Activated CD8-positive, alpha-beta memory T cell treated with anti-CD3 and anti-CD28 coated beads for 36 hours (primary cell): Measurements from ENCODE around the gene ZBTB22. TPM values are rescaled to one million over a fixed set of nuclear protein-coding genes. Genes with fewer than 3 reads are reported as not detected.

ENCODE experiments used
- CTCF ChIA-PET: fragments of 350-600 bp; sonication (Branson Sonifier 250); formaldehyde crosslinking; loops from one replicate; lab custom pipeline; 2021; ENCODE audit warnings: antibody characterized with exemption; lab: Charles Lee
- POLR2A ChIA-PET: fragments of 350-600 bp; sonication (Branson Sonifier 250); formaldehyde crosslinking; loops from one replicate; lab custom pipeline; 2021; ENCODE audit warnings: antibody characterized with exemption; lab: Charles Lee
- total RNA-seq, 2 experiments: library from RNA; stranded (reverse); gene quantifications; one replicate each; pipeline ENCODE4 v1.2.3, GENCODE V29; 2021

ZBTB22 gene
- total RNA-seq, 2 experiments from 2014 or later: 6.2 to 7.1 TPM

- CTCF ChIA-PET: interaction anchor here (0.6 to 4.1 kb wide), 5 partner anchors 13 to 50 kb away, joined by 3 to 36 read pairs (median 8); partner anchors contain the start of genes B3GALT4, PFDN6, RGL2 and WDR46
- POLR2A ChIA-PET: interaction anchor here (1.1 to 2.0 kb wide), 5 partner anchors 13 to 342 kb away, joined by 3 to 10 read pairs (median 6); partner anchors contain the start of gene WDR46
Observed at GRCh38 chr6:33313709-33314514, 3.6 kb downstream of the ZBTB22 start, which contains the start of gene TAPBP. TSS of gene TAPBP (minus strand) at chr6:33314078. CDS start at chr6:33314041, 37 bp downstream.

- ChIA-PET POLR2A (interaction anchor here (0.7 to 2.0 kb wide), 8 partner anchors 12 to 341 kb away, joined by 3 to 10 read pairs (median 6); partner anchors contain the start of genes RGL2, RPS18, VPS52 and WDR46), CTCF (interaction anchor here (0.6 to 4.1 kb wide), 5 partner anchors 13 to 50 kb away, joined by 3 to 36 read pairs (median 8); partner anchors contain the start of genes B3GALT4, PFDN6, RGL2 and WDR46)
Observed at GRCh38 chr6:33313105-33313708, 4.3 kb downstream of the ZBTB22 start.

- ChIA-PET POLR2A (interaction anchor here (0.7 to 2.0 kb wide), 10 partner anchors 11 to 341 kb away, joined by 3 to 10 read pairs (median 6); partner anchors contain the start of genes B3GALT4, RGL2, RPS18 and VPS52), CTCF (interaction anchor here (0.9 to 4.1 kb wide), 6 partner anchors 11 to 115 kb away, joined by 3 to 36 read pairs (median 6); partner anchors contain the start of genes B3GALT4 and RGL2)
Observed at GRCh38 chr6:33312361-33313104, 5.0 kb downstream of the ZBTB22 start.

GRCh38 chr6:33306356-33306755 lies 11.2 kb downstream of the ZBTB22 start:
- CTCF ChIA-PET: no interaction called here
- POLR2A ChIA-PET: no interaction called here

GRCh38 chr6:33305052-33305451 lies 12.5 kb downstream of the ZBTB22 start:
- ChIA-PET POLR2A (no interaction called here), CTCF (no interaction called here)

GRCh38 chr6:33304216-33304615 lies 13.3 kb downstream of the ZBTB22 start:
- CTCF ChIA-PET: no interaction called here
- POLR2A ChIA-PET: no interaction called here

- POLR2A ChIA-PET: interaction anchor here (0.6 to 1.9 kb wide), 2 partner anchors 11 to 24 kb away, joined by 10 to 11 read pairs; partner anchors contain the start of gene TAPBP
- CTCF ChIA-PET: interaction anchor here (0.6 to 4.1 kb wide), 5 partner anchors 10 to 54 kb away, joined by 3 to 36 read pairs (median 4); partner anchors contain the start of genes B3GALT4, PFDN6 and WDR46
Observed at GRCh38 chr6:33301877-33302276, 15.7 kb downstream of the ZBTB22 start.

- ChIA-PET POLR2A (interaction anchor here (0.6 to 1.8 kb wide), 7 partner anchors 10 to 93 kb away, joined by 3 to 20 read pairs (median 8); partner anchors contain the start of genes KIFC1, PFDN6, RPS18 and VPS52), CTCF (interaction anchor here (0.5 to 4.1 kb wide), 12 partner anchors 8 to 232 kb away, joined by 3 to 36 read pairs (median 4); partner anchors contain the start of genes B3GALT4, PFDN6, RPS18 and VPS52)
Observed at GRCh38 chr6:33299237-33299944, 18.2 kb downstream of the ZBTB22 start.

- ChIA-PET CTCF (interaction anchor here (0.8 to 4.1 kb wide), 8 partner anchors 9 to 127 kb away, joined by 3 to 36 read pairs (median 4); partner anchors contain the start of genes PFDN6, WDR46 and ZBTB22), POLR2A (interaction anchor here (1.4 to 1.8 kb wide), 5 partner anchors 9 to 27 kb away, joined by 7 to 20 read pairs (median 8); partner anchors contain the start of genes PFDN6, RPS18, VPS52 and WDR46)
Observed at GRCh38 chr6:33298773-33299236, 18.7 kb downstream of the ZBTB22 start, which contains the start of gene RGL2. TSS of gene RGL2 (minus strand) at chr6:33298942. CDS start at chr6:33298610, 332 bp downstream.

GRCh38 chr6:33297956-33298772 lies 19.4 kb downstream of the ZBTB22 start:
- CTCF ChIA-PET: interaction anchor here (0.8 to 4.1 kb wide), 5 partner anchors 8 to 20 kb away, joined by 3 to 36 read pairs (median 8); partner anchors contain the start of genes PFDN6, WDR46 and ZBTB22
- POLR2A ChIA-PET: interaction anchor here (0.6 to 1.8 kb wide), 5 partner anchors 9 to 47 kb away, joined by 3 to 20 read pairs (median 4); partner anchors contain the start of genes B3GALT4, PFDN6, WDR46 and ZBTB22

- CTCF ChIA-PET: interaction anchor here (2.0 kb wide), 1 partner anchor 15 kb away, joined by 8 read pairs; no protein-coding TSS in a partner anchor
- POLR2A ChIA-PET: interaction anchor here (1.0 to 1.3 kb wide), 2 partner anchors 20 to 48 kb away, joined by 3 to 4 read pairs; partner anchors contain the start of gene B3GALT4
Observed at GRCh38 chr6:33297406-33297955, 20.1 kb downstream of the ZBTB22 start.

- POLR2A ChIA-PET: interaction anchor here (1.0 to 1.3 kb wide), 2 partner anchors 20 to 48 kb away, joined by 3 to 4 read pairs; partner anchors contain the start of gene B3GALT4
- CTCF ChIA-PET: interaction anchor here (2.0 kb wide), 1 partner anchor 16 kb away, joined by 8 read pairs; no protein-coding TSS in a partner anchor
Observed at GRCh38 chr6:33296797-33297405, 20.6 kb downstream of the ZBTB22 start.

- ChIA-PET POLR2A (interaction anchor here (0.8 kb wide), 1 partner anchor 19 kb away, joined by 3 read pairs; the partner anchor contains the start of gene B3GALT4), CTCF (interaction anchor here (0.8 to 2.0 kb wide), 3 partner anchors 17 to 135 kb away, joined by 3 to 8 read pairs (median 4); partner anchors contain the start of gene B3GALT4)
Observed at GRCh38 chr6:33295621-33296369, 21.7 kb downstream of the ZBTB22 start.
